ENCODE measurements around the gene MTHFSD.

Gene MTHFSD

DNA sequence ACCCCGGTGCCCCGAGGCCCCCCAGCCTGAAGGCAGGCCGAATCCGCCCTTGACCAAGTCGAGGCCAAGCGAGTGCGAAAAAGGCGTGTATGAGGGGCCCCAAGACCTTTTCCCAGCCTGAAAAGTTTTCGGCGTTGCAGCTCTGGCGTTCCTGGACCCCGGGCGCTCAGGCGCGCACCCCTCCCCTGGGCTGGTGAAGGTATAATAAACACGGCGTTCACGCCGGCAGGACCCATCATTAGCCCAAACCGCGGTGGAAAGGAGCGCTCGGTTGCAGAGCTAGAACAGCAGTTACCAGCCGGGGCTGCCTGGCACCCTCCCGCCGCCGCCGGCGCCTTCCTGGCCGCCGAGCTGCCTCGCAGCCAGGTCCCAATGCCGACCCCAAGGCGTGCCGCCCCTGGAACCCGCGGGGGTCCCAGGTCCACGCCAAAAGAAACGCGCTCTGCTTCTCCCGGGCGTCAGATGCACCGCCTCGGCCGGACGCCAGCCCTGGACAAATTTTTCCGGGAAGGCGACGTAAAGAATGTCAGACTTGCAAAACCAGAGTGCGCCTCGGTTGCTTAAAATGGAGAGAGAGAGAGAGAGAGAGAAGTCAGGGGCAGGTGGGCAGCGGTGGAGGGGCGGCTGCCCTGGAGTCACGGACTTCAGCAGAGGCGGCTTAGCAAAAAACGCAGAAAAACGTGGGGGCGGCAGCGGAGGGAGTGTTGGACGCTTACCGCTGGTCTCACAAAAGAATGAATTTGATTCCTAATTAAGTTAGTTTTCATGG is 56.2 kb downstream of the MTHFSD start:
- DNase-seq, result no peak

GRCh38 chr16:86498155-86498670 is 56.8 kb downstream of the MTHFSD start:
- no peak for DNase-seq

DNA sequence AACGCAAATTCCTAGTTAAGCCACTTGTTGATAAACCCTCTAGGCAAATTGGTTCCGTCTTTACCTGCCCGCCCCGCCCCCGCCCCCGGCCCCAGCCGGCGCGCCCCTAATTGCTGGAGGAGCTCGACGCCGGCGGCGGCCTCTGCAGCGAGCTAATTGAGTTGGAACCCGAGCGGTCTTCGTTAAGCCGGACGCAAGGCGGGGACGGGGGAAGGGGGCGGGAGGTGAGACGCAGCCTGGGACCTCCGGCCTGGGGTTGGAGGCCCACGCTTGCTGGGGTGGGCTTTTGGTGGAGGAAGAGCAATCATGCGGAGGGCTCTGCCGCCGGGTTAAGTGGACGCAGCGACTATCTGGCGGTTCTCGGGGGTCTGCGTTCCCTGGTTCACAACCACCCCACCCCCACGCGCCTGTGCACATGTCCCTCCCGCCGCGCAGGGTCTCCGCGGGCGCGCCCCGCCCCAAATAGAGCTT is 57.4 kb downstream of the MTHFSD start:
- DNase-seq, result no peak

GRCh38 chr16:86496929-86497461 is 58.0 kb downstream of the MTHFSD start:
- DNase-seq, result no peak

DNA sequence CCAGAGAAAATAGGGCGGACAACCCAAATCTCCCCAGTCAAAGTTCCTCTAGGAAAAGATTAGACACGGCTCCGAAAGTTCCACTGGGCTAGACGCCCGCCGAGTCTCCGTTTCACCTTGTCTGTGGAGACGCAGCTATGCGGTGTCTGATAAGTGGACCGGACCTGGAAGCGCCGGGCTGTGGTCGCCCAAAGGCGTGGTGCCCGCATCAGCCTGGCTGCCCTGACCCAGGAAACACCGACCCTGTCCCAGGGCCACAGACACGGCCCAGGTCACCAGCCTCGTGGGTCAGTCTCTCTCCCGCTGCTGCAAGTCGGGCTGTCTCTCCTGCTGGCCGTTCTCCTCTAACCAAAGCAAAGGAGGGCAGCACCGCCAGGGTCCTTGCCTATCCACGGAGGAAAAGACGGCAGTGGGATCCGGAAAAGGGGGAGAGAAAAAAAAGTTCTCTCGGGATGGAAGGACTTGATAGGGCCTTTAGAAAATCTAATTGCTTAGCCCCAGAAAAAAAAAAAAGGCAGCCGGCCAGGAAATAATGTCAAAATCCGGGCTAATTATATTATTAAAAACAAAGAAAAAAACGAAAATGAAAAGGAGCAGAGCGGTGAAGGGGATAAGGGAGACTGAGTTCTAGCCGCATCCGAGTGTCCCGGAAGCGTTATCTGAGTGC is 58.6 kb downstream of the MTHFSD start:
- no peak for DNase-seq

GRCh38 chr16:86495756-86496261 is 59.2 kb downstream of the MTHFSD start:
- no peak for DNase-seq

GRCh38 chr16:86495357-86495701 is 59.7 kb downstream of the MTHFSD start:
- DNase-seq, result no peak

GRCh38 chr16:86494565-86495356 is 60.3 kb downstream of the MTHFSD start:
- DNase-seq, result no peak

- DNase-seq, result no peak
These were observed 60.9 kb downstream of the MTHFSD start for GRCh38 chr16:86494039-86494564.

DNA sequence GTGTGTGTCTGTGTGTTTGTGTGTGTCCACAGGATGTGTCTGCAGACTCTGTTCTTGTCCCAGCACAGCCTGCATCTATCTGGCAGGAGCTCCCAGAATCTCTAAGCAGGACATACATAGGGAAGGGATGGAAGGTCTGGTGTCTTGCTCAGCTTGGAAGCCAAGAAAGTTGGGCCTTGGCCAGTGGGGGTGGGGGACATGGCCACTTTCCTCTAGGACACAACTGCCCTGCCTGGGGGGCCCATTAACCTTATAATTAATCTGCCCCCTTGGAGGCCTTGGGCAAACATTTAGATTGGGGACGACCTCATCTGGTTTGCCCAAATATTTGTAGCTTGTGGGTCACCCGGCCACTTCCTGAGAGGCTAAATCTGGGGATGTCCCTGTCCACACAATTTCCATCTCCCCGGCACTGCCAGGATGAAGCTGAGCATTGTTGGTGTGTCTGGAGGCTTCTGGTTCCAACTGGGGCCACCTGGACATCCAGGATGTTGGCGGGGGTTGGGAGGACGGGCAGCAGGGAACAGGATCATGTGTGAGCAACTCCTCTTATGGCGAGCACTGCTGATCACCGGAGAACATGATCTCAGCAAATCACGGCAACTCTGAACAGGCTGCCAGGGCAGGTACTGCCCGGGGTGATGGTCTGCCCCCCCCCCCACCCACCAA is 61.9 kb downstream of the MTHFSD start:
- no peak for DNase-seq

GRCh38 chr16:86492267-86492960 is 62.6 kb downstream of the MTHFSD start:
- DNase-seq, result no peak

GRCh38 chr16:86491640-86492023 is 63.4 kb downstream of the MTHFSD start:
- DNase-seq, result no peak

DNA sequence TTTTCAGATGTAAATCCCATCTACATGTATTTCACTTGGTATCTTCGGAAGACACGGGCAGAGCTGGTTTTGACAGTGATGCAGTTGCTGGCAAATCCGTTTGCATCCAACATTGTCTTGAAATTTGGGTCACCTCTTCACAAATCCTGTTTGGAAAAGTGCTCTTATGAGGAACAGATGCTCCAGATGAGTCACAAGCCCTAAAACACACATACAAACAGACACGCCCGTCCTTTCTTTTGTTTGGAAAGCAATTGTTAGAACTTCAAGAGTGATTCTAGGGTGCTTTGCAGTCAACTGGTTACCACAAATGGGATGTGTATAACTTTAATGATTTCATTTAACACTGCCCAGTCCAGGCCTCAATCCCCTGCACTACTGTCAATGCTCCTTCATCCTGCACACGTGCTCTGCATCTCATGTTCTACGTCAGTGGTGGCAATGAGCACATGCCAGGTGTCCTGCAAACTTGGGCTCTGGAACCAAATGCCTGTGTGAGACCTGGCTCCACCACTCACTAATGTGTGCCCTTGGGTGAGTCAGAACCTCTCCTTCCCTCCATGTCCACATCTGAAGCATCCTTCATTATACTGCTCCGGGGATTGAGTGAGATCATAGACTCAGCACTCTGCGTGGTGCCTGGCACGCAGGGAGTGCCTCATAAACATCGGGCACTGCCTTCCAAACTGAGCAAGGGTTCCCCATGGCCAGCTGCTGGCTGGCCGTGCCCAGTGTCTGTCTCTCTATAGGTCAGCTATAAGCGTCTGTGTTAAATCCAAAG is 64.0 kb downstream of the MTHFSD start:
- DNase-seq, result no peak

GRCh38 chr16:86485746-86486145 is 69.3 kb downstream of the MTHFSD start:
- no peak for DNase-seq

- no peak for DNase-seq
These were observed 70.8 kb downstream of the MTHFSD start for GRCh38 chr16:86484240-86484639.

DNA sequence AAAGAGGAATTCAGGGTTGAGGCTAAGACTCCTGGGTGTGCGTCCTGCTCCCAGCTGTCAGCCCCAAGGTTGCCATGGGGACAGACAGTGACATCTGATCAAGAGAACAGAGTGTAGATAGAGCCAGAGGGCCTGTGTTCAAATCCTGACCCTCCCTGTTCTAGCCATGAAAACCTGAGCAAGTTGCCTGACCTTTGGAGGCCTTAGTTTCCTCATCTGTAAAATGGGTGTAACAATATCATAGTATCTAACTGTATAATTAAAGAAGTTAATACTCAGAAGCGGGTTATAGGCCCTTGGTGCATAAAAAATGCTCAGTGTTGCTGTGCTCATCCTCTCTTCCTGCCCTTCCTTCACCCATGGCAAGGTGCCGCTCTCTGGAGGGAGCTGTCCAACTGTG is 73.4 kb downstream of the MTHFSD start:
- no peak for DNase-seq

DNA sequence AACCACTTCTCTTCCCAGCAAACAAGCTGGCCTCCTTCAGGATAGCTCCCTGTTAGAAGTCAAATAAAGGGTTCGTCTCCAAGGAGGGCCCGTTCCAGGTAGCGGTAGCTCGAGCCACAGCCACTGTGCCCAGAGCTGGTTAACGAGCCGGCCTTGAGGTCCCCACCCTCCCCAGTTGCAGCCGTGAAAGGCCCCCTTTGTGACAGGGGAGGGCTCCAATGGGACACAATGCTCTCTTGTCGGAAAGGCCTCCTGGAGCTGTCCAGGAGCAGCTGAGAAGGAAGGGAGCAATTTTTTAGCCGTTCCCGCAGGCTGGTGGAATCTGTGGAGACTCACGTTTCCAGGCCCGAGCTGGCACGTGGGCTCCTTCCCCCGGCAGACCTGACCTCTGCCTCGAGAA is 74.6 kb downstream of the MTHFSD start:
- no peak for DNase-seq
